GOT3 (cell line): ENCODE results near the gene AREL1.
A peak's percentile ranks its signal among the peaks of the same experiment; 100 is the strongest.

ENCODE experiments used
- DNase-seq: peaks from one replicate; lab custom pipeline; 2025; ENCODE audit warnings: mixed read lengths; lab: John Stamatoyannopoulos, UW

The AREL1 gene

GRCh38 chr14:74635847-74636246 is 77.0 kb downstream of the AREL1 start:
- no peak for DNase-seq

DNA sequence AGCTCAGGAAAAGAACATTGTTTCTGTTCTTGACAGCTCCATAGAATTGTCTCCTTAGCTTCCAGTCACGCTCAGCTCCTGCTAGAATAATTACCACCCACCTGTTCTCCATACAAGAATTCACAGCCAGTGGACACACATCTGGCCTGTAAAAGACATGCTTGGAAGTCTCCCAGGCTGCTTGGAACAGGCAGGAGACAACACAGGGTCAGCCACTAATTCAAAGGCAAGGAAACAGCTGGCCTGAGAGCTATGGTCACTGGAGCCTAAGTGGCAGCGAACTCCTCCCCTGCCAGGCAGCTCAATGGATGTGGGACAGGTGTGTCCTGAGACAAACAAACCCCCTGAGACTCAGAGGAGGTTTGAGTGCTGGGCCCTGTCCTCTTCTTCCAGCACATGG is 77.9 kb downstream of the AREL1 start:
- no peak for DNase-seq

GRCh38 chr14:74634481-74634880 is 78.4 kb downstream of the AREL1 start:
- DNase-seq, result no peak

DNA sequence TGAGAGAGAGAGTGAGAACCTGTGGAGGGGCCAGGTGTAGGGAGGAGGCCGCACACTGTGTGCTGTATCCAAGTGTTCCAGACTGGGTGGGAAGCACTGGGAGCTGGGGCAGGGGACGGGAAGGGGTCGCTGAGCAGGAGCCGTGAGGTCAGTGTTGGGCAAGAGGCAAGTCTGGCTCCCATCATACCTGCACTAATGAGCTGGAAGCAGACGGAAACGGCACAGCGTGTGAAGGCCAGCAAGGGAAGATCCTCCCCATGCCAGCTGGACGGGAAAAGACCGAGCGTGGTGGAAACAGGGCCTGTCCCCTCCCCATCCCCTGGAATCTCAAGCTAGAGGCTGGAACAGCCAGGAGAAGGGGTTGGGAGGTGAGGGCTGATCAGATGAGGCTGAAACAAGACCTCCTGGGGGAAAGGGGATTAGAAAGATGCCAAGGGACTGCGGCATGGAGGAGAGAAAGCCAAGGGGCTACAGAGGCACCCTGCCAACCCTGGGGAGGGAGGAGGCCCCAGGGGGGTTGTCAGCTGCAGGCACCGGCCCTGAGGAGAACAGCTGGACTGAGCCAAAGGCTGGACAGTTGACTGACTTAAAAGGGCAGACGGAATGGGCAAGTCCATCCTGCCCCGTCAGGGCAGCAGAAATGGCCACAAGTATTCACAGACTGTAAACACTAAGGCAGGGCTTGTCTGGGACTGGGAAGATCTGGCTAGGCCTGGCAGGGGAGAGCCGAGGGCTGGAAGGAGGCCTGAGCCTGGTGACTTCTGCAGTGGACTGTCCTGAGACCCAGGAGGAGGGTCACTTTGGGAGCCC is 81.8 kb downstream of the AREL1 start:
- no peak for DNase-seq

DNA sequence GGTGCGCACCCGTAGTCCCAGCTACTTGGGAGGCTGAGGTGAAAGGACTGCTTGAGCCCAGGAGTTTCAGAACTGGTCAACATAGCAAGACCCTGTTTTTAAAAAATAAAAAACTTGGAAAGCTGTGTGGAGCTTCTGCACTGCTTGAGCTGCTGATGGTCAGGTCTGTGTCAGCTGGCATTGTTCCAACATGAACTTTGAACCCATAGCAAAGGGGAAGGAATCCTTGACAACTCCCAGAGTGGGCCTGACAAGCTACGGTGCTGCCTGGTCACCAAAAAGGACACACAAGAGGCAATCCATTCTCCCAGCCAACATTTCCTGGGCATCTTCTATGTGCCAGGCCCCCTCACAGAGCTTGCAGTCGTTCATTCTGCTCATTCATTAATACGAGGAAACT is 84.5 kb downstream of the AREL1 start:
- DNase-seq, result no peak

DNA sequence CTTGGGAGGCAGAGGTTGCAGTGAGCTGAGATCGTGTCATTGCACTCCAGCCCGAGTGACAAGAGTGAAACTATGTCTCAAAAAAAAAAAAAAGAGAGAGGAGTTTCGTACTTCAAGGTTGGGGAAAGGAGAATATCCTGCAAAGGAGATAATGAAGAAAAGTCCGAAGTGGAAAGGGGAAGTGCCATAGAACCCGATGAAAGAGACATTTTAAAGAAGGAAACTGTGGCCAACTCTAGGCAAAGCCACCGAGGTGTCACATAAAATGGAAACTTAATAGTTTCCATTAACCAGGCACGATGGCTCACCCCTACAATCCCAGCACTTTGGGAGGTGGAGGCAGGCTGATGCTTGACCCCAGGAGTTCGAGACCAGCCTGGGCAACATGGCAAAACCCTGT is 85.8 kb downstream of the AREL1 start:
- DNase-seq, result no peak

DNA sequence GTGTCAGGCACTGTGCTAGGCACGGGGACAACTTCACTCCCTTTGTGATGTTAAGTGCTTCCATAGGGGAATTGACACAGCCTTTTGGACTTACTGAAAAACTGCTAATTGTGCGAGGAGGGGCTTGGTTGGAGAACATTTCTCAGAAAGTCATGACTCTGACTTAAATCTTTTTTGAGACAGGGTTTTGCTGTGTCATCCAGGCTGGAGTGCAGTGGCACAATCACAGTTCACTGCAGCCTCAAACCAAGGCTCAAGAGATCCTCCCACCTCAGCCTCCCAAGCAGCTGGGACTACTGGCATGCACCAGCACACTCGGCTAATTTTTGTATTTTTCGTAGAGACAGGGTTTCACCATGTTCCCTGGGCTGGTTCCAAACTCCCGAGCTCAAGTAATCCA is 90.6 kb downstream of the AREL1 start:
- no peak for DNase-seq

- no peak for DNase-seq
Observed at GRCh38 chr14:74621556-74621955, 91.3 kb downstream of the AREL1 start.

- no peak for DNase-seq
Observed at GRCh38 chr14:74620923-74621322, 92.0 kb downstream of the AREL1 start.

- DNase-seq, result no peak
Observed at GRCh38 chr14:74620497-74620921, 92.4 kb downstream of the AREL1 start.

DNA sequence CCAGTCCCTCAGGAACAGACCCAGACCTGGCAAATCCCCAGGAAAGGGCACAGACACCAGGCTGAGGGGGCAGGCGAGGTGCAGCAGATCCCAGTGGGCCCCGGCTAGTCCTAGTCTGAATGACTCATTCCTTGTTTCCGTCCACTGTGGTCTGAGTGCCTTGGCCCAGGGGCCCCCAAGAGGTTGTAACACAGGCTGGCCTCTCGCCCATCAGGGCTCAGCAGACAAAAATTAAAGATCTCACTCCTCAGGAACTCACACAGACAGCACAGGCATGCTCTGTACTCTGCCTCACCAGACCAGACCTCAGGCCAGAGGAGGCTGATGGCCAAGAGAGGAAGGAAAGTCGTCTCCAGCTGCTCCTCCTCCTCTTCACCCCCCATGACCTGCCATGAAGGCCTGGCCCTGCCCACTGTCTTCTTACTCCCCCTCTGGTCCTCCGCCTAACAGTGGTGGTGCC is 93.2 kb downstream of the AREL1 start:
- DNase-seq, result peak; percentile 56

GRCh38 chr14:74618078-74618952 is 94.6 kb downstream of the AREL1 start:
- no peak for DNase-seq

- no peak for DNase-seq
Observed at GRCh38 chr14:74616996-74617700, 95.7 kb downstream of the AREL1 start.

- no peak for DNase-seq
Observed at GRCh38 chr14:74616507-74616906, 96.4 kb downstream of the AREL1 start.

DNA sequence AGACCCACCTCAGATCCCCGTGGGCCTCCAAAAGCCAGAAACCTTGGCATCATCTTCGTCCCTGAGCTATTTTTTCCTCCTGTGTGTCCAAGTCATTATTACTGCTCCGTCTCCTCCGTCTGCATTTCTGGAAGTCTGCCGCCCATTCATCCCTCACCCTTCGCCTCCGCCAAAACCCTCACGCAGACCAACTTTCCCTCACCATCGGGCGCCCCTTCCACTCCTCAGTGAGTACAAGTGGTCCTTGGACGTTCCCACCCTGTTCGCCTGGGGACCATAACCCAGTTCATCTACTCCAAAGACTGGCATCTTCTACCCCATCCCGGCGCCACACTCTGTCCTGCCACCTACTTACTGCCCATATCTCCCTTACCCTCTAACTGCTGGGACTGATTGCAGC is 97.1 kb downstream of the AREL1 start:
- DNase-seq, result no peak

DNA sequence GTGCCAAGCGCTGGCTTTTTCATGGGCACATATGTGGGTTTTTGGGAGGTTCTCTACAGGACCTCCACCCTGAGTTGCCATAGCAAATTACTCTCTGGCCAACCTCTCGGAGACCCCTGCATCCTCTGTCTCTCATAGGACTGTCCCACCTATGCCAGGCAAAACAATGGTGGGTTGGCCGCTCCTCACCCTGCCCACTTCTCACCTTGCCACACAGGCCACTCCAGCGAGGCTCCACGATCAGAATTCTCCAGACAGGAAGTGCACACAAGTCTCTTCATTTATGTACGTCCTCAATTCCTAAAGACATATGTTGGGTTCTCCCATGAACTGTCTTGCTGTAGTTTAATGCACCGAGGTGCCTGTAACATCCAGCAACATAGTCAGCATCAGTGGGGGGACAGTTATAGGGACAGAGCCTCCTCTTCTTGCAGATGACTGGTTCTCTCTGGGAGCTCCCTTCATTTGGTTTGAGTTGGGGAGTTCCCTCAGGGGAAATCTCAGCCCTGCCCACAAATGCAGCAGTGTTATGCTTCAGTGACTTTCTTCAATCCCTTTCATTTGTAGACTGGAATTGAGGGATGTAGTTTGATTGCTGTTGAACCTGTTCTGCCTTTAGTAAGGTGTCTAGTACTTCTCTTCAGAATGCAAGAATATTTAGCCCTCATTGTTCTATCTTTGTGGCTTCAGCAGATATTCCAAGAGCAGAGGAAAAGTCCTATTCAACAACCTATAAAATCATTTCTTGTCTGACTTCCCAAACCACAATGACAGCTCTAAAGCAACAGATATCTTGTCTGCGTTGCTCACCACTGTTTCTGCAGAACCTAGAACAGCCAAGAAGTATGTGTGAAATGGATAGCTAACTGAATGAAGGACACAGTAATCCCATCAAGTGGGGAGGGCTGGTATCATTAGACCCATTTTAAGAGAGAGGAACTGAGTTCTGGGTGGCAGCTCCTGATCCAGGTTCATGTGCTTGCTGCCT is 98.1 kb downstream of the AREL1 start:
- no peak for DNase-seq

GRCh38 chr14:74613211-74613914 is 99.5 kb downstream of the AREL1 start:
- DNase-seq, result no peak

DNA sequence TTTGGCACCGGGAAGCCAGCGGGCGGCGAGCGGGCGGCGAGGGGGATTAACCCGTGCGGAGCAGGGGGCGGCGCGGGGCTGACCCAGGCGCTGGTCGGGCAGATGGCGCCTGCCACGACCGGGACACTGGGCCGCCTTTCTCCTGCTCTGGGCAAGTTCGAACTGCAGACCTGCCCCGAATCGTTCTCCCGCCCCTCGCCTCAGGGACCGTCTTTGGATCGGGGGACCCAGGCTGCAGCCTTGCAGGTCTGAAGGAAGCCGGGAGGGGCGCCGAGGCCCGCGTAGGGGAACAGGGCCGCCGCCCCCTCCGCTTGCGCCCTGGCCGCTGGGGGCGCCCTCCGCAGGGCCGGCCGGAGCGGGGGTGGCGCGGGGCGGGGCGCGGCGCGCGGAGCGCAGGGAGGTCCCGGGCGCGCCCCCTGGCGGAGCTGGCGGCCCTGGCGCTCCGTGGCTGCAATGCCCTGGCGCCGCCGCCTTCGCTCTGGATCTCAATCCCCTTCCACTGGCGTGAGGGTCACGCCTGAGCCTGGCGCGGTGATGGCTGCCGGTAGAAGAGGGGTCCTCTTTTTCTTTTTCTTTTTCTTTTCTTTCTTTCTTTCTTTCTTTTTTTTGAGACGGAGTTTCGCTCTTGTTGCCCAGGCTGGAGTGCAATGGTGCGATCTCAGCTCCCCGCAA is 100.4 kb downstream of the AREL1 start:
- DNase-seq, result peak; percentile 31

DNA sequence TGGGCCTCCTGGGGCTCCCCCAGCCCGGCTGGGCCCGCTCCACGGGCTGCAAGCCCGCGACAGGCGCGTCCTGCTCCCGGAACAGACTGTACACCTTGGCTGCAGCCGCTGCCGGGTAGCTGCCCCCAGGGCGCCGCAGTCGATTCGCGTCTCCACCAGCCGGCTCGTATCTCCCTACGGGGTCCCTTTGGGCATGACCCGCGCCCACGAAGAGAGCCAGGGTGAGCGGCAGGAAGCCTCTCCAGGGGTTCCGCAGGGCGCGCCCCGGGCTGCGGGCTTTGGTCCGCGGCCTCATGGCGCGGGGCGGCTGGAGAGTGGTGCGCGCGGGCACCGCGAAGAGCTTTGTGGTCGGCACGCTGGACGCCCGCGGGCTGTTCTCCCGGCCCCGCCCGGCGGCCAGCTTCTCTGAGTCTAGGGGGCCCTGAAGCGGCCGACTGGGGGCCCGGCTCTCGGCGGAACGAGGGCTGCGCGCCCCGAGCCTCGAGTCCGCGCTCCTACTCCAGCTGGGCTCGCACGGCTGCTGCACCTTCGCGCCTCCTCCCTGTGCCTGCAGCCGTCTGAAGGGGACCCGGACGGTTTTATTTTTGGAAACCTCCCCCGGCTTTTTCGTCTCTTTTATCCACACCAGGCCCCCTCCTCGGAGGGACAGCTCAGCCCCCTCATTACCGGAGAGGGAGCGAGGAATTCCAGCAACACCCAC is 101.1 kb downstream of the AREL1 start, which contains the start of gene LTBP2:
LTBP2 (minus strand) TSS at position 588 of the 700 bp plus-strand sequence; CDS start at position 295, 293 bp downstream.
- DNase-seq, result no peak
